Skeletal muscle cell (primary cell): Measurements from ENCODE around the gene CLSTN2.

ENCODE experiments used
- DNase-seq: peaks from one replicate; pipeline ENCODE4 v3.0.0-alpha.2; 2010; ENCODE audit warnings: low read depth
- H3K4me3 ChIP-seq: 2 replicates; pipeline ENCODE4 v1.5.1; 2011; ENCODE audit warnings: low read depth, mild to moderate bottlenecking, control low read depth, low read length, moderate library complexity

Gene CLSTN2

GRCh38 chr3:139987908-139988307 is 52.9 kb downstream of the CLSTN2 start:
- no peak for DNase-seq
- H3K4me3 ChIP-seq, result no peak overlapping the region

GRCh38 chr3:139988472-139989156 is 53.6 kb downstream of the CLSTN2 start:
- no peak for DNase-seq
- H3K4me3 ChIP-seq, result no peak overlapping the region

- DNase-seq, result no peak
- H3K4me3 ChIP-seq, result no peak overlapping the region
Measured at GRCh38 chr3:139994891-139995290, 59.9 kb downstream of the CLSTN2 start.

- H3K4me3 ChIP-seq, result no peak overlapping the region
- DNase-seq, result no peak
Measured at GRCh38 chr3:140004271-140004670, 69.3 kb downstream of the CLSTN2 start.

GRCh38 chr3:140006331-140006730 is 71.3 kb downstream of the CLSTN2 start:
- H3K4me3 ChIP-seq, result no peak overlapping the region
- no peak for DNase-seq

- DNase-seq, result no peak
Measured at GRCh38 chr3:140007081-140007480, 72.1 kb downstream of the CLSTN2 start.

GRCh38 chr3:140007911-140008869 is 73.2 kb downstream of the CLSTN2 start:
- no peak overlapping the region for H3K4me3 ChIP-seq
- DNase-seq, result no peak

More at GRCh38 chr3:140007081-140007480, 72.1 kb downstream of the CLSTN2 start:
- H3K4me3 ChIP-seq, result no peak overlapping the region

- H3K4me3 ChIP-seq, result no peak overlapping the region
- DNase-seq, result no peak
Measured at GRCh38 chr3:140010391-140010790, 75.4 kb downstream of the CLSTN2 start.

- no peak for DNase-seq
Measured at GRCh38 chr3:140011086-140011485, 76.1 kb downstream of the CLSTN2 start.

GRCh38 chr3:140011611-140012277 is 76.8 kb downstream of the CLSTN2 start:
- DNase-seq, result no peak
- H3K4me3 ChIP-seq, result no peak overlapping the region

More at GRCh38 chr3:140011086-140011485, 76.1 kb downstream of the CLSTN2 start:
- no peak overlapping the region for H3K4me3 ChIP-seq

GRCh38 chr3:140013220-140013619 is 78.2 kb downstream of the CLSTN2 start:
- no peak overlapping the region for H3K4me3 ChIP-seq
- DNase-seq, result no peak

- H3K4me3 ChIP-seq, result no peak overlapping the region
- DNase-seq, result no peak
Measured at GRCh38 chr3:140014831-140015495, 80.0 kb downstream of the CLSTN2 start.

- H3K4me3 ChIP-seq, result no peak overlapping the region
- DNase-seq, result no peak
Measured at GRCh38 chr3:140015741-140016140, 80.8 kb downstream of the CLSTN2 start.

GRCh38 chr3:140018556-140018955 is 83.6 kb downstream of the CLSTN2 start:
- DNase-seq, result no peak

GRCh38 chr3:140019946-140020345 is 85.0 kb downstream of the CLSTN2 start:
- H3K4me3 ChIP-seq, result no peak overlapping the region
- DNase-seq, result no peak

More at GRCh38 chr3:140018556-140018955, 83.6 kb downstream of the CLSTN2 start:
- H3K4me3 ChIP-seq, result no peak overlapping the region

- H3K4me3 ChIP-seq, result no peak overlapping the region
- no peak for DNase-seq
Measured at GRCh38 chr3:140020541-140020940, 85.6 kb downstream of the CLSTN2 start.

- H3K4me3 ChIP-seq, result no peak overlapping the region
- DNase-seq, result no peak
Measured at GRCh38 chr3:140021269-140021668, 86.3 kb downstream of the CLSTN2 start.

- no peak for DNase-seq
- no peak overlapping the region for H3K4me3 ChIP-seq
Measured at GRCh38 chr3:140022066-140022770, 87.2 kb downstream of the CLSTN2 start.
